HCEC 1CT (cell line): ENCODE measurements around the gene TMPRSS2.

Experiments
- DNase-seq: peaks from one replicate; pipeline ENCODE4 v3.0.0-alpha.2; 2017

TMPRSS2 gene

GRCh38 chr21:41507521-41508414, at the start of gene TMPRSS2:
Gene TMPRSS2, minus strand, starts transcription at chr21:41508158. Its CDS starts 10,025 bp downstream, at chr21:41498133.
- DNase-seq = no peak

- no peak for DNase-seq
Observed at GRCh38 chr21:41555057-41555456, 47.1 kb upstream of the TMPRSS2 start.

GRCh38 chr21:41552254-41552653, 44.3 kb upstream of the TMPRSS2 start:
- DNase-seq = no peak

GRCh38 chr21:41548781-41549180, 40.8 kb upstream of the TMPRSS2 start:
- DNase-seq = no peak

GRCh38 chr21:41547111-41547510, 39.2 kb upstream of the TMPRSS2 start:
- no peak for DNase-seq

- DNase-seq = no peak
Observed at GRCh38 chr21:41545500-41546359, 37.8 kb upstream of the TMPRSS2 start.

GRCh38 chr21:41542727-41543126, 34.8 kb upstream of the TMPRSS2 start:
- DNase-seq = no peak

- DNase-seq = no peak
Observed at GRCh38 chr21:41537356-41537755, 29.4 kb upstream of the TMPRSS2 start.

- DNase-seq = no peak
Observed at GRCh38 chr21:41536827-41537103, 28.8 kb upstream of the TMPRSS2 start.

- DNase-seq = no peak
Observed at GRCh38 chr21:41536076-41536826, 28.3 kb upstream of the TMPRSS2 start.

GRCh38 chr21:41530366-41530765, 22.4 kb upstream of the TMPRSS2 start:
- no peak for DNase-seq

GRCh38 chr21:41529769-41530168, 21.8 kb upstream of the TMPRSS2 start:
- DNase-seq = no peak

GRCh38 chr21:41526478-41527087, 18.6 kb upstream of the TMPRSS2 start:
- DNase-seq = no peak

GRCh38 chr21:41523175-41523574, 15.2 kb upstream of the TMPRSS2 start:
- no peak for DNase-seq

- DNase-seq = no peak
Observed at GRCh38 chr21:41521489-41522027, 13.6 kb upstream of the TMPRSS2 start.

GRCh38 chr21:41520560-41521442, 12.8 kb upstream of the TMPRSS2 start:
- DNase-seq = no peak

- no peak for DNase-seq
Observed at GRCh38 chr21:41519806-41520559, 12.0 kb upstream of the TMPRSS2 start.

- DNase-seq = no peak
Observed at GRCh38 chr21:41518757-41519156, 10.8 kb upstream of the TMPRSS2 start.

GRCh38 chr21:41511858-41512257, 3.9 kb upstream of the TMPRSS2 start:
- DNase-seq = no peak

GRCh38 chr21:41510500-41510899, 2.5 kb upstream of the TMPRSS2 start:
- DNase-seq = no peak

GRCh38 chr21:41509733-41510132, 1.8 kb upstream of the TMPRSS2 start:
- DNase-seq = no peak
